ENCODE measurements around the gene CR1L. TPM values are rescaled to one million over a fixed set of nuclear protein-coding genes. Genes with fewer than 3 reads are reported as not detected.

Gene CR1L
- total and polyA plus RNA-seq, 9 of the 15 experiments (the other 6 are each of a cell fraction or from before 2014, with no cell fraction given): 10.1 to 74.8 (median 34.3) TPM

GRCh38 chr1:207745839-207746767 lies 101.2 kb downstream of the CR1L start (continued):
- TF ChIP-seq FOXO4 (CRISPR knock-in tag; IDR thresholded peaks at IDR 0.05): no peak
- TF ChIP-seq SMARCE1 (IDR thresholded peaks at IDR 0.05): peak; percentile 84
- no peak for TF ChIP-seq MXD1 (CRISPR knock-in tag; IDR thresholded peaks at IDR 0.05; ENCODE audit: borderline replicate concordance, poor library complexity, severe bottlenecking)
- no peak; the same call in 1 of the 2 replicates for TF ChIP-seq MYNN (IDR thresholded peaks at IDR 0.05)
- TF ChIP-seq MYNN (CRISPR knock-in tag; IDR thresholded peaks at IDR 0.05): no peak
- no peak for TF ChIP-seq CTCFL (IDR thresholded peaks at IDR 0.05; ENCODE audit: borderline replicate concordance, insufficient read depth, low read depth, low read length, poor library complexity, severe bottlenecking)
- no peak for TF ChIP-seq PCBP2 (IDR thresholded peaks at IDR 0.05; ENCODE audit: low read depth, low read length, poor library complexity, severe bottlenecking)
- no peak for TF ChIP-seq USF2 (CRISPR knock-in tag; IDR thresholded peaks at IDR 0.05)
- TF ChIP-seq RFX1 (IDR thresholded peaks at IDR 0.05): no peak
- TF ChIP-seq RUNX1 (IDR thresholded peaks at IDR 0.05; ENCODE audit: low read depth): no peak
- TF ChIP-seq ETS1 (conservative IDR thresholded peaks at IDR 0.05; ENCODE audit: control insufficient read depth, low read depth, low read length): no peak
- no peak for TF ChIP-seq TSHZ1 (CRISPR knock-in tag; IDR thresholded peaks at IDR 0.05)
- TF ChIP-seq MCM2 (IDR thresholded peaks at IDR 0.05; ENCODE audit: low read depth): no peak
- TF ChIP-seq ZC3H11A (IDR thresholded peaks at IDR 0.05; ENCODE audit: low read depth, low read length): no peak
- TF ChIP-seq ARNT (IDR thresholded peaks at IDR 0.05): no peak; a peak in 1 of 4 replicates
- no peak for TF ChIP-seq ZSCAN29 (IDR thresholded peaks at IDR 0.05)

Measured in K562 (cell line).